ENCODE measurements around the gene SDK2.

The SDK2 gene

DNA sequence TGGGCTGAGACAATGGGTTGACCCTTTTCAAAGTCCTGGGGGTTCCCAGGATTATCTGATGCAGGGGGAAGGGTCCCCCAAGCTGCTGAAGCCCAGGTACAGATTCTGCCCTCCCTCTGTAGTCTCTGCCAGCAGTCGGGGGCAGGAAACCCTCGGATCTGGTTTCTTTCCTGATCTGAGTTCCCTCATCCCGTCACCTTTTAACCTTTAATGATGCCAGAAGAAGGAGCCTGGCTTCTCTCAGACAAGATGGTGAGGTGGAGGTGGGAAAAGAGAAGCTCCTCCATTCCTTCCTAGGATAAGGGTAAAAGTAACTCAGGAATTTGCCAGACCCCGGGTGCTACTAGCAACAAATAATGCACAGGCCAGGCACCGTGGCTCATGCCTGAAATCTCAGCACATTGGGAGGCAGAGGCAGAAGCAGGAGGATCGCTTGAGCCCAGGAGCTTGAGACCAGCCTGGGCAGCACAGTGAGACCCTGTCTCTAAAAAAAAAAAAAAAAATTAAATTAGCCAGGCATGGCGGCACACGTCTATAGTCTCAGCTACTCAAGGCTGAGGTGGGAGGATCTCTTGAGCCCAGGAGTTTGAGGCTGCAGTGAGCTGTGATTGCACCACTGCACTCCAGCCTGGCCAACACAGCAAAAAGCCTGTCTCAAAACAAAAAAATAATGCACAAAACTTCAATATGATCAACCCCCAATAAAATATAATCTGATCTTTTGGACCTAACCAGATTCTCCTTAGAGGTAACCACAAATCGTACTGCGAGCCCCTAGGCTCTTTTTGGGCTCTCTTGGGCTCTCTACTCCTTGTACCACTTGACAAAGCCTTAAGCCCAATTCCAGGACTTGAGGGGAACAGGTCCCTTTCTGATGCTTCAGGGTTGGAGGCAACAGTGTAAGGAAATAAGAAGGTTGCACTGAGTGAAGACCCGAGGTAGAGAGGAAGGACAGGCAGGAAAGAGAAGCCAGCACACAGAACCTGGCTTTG, 338.1 kb downstream of the SDK2 start:
- Histone ChIP-seq H3K9me3 (ENCODE audit: control insufficient read depth in 1 of 2, low read length in 2 of 2) (no peaks in the 10 kb centered on the region), H3K4me3 (ENCODE audit: low read depth in 1 of 2, low read length in 2 of 2) (peak overlapping the region; percentile 43), H3K27me3 (ENCODE audit: low read depth, low read length) (no peaks in the 10 kb centered on the region), H3K4me1 (ENCODE audit: control insufficient read depth in 1 of 2, insufficient read depth in 2 of 2, low read length in 2 of 2) (peaks cover 29 to 60% of the 10 kb centered on the region in 2 donors), H3K36me3 (ENCODE audit: control insufficient read depth in 1 of 2, insufficient read depth in 2 of 2, low read length in 2 of 2) (no peaks in the 10 kb centered on the region), H3K27ac (ENCODE audit: low read length) (peak overlapping the region; percentile 99)

DNA sequence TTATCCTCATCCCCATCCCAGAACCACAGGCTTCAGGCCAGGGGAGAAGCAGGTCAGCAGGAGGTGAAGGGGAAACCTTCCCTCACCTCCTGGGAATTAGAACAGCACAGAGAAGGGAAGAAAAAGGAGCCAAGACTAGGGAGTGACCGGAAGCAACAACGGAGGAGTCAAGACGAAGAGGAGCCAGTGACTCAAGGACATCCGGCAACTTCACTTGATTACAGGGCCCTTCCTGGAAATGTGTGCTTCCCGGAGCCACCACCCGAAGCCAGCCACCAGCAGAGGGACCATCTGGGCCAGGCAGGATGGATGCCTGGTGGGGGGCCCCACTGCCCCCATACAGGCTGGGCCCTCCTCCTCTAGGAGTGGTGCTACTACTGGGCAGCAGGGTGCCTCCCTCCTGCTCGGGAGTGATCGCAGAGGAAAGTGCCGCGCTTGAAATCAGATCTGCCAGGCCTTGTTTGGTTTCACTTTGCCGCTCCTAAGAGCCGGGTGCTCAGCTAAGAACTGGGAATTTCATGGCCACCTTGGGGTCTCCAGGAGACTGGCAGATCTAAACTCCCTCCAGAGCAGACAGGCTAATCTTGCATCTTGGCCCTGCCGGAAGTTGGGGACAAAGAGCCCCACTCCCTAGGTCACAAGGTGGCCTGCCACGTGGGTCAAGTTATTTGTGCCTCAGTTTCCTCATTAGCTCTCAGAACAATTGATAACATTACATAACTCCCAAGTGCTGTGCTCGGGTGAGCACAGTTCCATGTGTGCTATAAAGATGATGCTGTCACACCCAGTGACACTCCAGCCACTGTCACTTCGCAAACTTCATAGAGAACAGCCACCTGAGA, 339.1 kb downstream of the SDK2 start:
- Histone ChIP-seq H3K4me1 (ENCODE audit: control insufficient read depth in 1 of 2, insufficient read depth in 2 of 2, low read length in 2 of 2) (peaks cover 31 to 65% of the 10 kb centered on the region in 2 donors), H3K9me3 (ENCODE audit: control insufficient read depth in 1 of 2, low read length in 2 of 2) (no peaks in the 10 kb centered on the region), H3K27me3 (ENCODE audit: low read depth, low read length) (no peaks in the 10 kb centered on the region), H3K36me3 (ENCODE audit: control insufficient read depth in 1 of 2, insufficient read depth in 2 of 2, low read length in 2 of 2) (no peaks in the 10 kb centered on the region), H3K27ac (ENCODE audit: low read length) (peak overlapping the region; percentile 99), H3K4me3 (ENCODE audit: low read depth in 1 of 2, low read length in 2 of 2) (peak overlapping the region; percentile 43)

DNA sequence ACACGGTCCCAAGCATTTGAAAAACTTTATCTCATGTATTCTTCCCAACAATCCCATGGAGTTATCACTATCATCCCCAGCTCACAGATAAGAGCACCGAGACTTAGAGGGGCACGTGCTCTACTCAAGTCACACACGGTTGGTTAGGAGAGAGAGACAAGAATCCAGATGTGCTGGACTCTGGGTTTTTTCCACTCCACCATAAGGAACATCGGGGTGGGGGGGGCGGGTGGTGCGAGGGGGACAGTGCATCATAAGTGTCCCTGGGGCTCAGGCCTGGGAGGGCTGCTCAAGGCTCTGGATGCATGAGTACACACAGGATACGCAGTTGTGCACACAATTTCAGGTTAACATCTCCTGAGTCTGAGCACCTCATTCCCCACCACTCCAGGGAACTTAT, 339.8 kb downstream of the SDK2 start:
- H3K4me1 ChIP-seq (ENCODE audit: control insufficient read depth in 1 of 2, insufficient read depth in 2 of 2, low read length in 2 of 2), result peaks cover 38 to 66% of the 10 kb centered on the region in 2 donors
- H3K27ac ChIP-seq (ENCODE audit: low read length), result peak overlapping the region; percentile 99
- H3K27me3 ChIP-seq (ENCODE audit: low read depth, low read length), result no peaks in the 10 kb centered on the region
- no peaks in the 10 kb centered on the region for H3K36me3 ChIP-seq (ENCODE audit: control insufficient read depth in 1 of 2, insufficient read depth in 2 of 2, low read length in 2 of 2)
- peak overlapping the region; percentile 43 for H3K4me3 ChIP-seq (ENCODE audit: low read depth in 1 of 2, low read length in 2 of 2)
- H3K9me3 ChIP-seq (ENCODE audit: control insufficient read depth in 1 of 2, low read length in 2 of 2), result no peaks in the 10 kb centered on the region

DNA sequence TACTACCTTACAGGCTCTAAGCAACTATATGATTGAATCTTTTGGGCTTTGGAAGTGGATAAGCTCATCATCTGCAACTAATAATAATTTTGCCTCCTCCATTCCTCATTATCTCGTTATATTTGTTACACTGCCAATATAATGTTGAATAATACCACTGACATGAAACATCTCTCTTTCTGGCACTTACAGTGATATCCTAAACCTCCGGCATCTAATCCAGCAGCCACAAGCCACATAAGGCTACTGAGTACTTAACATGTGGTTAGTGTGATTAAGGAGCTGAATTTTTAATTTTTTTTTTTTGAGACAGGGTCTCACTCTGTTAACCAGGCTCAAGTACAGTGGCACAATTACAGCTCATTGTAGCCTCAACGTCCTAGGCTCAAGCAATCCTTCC, 342.1 kb downstream of the SDK2 start:
- no peaks in the 10 kb centered on the region for H3K36me3 ChIP-seq (ENCODE audit: control insufficient read depth in 1 of 2, insufficient read depth in 2 of 2, low read length in 2 of 2)
- no peak overlapping the region for H3K27ac ChIP-seq (ENCODE audit: low read length)
- no peaks in the 10 kb centered on the region for H3K27me3 ChIP-seq (ENCODE audit: low read depth, low read length)

DNA sequence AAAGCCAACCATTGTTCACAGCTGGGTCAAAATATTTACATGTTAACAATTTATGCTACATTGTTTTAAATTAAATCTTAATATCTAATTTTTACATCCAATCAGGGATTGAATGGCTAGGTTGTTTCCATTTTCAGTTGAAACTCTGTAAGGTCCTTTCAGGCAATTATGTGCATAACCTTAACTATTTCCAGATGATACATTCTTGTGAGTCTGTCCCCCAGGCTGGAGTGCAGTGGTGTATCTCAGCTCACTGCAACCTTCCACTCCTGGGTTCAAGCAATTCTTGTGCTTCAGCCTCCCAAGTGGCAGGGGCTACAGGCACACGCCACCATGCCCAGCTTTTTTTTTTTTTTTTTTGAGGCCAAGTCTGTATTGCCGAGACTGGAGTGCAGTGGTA, 342.9 kb downstream of the SDK2 start:
- peaks cover 36 to 55% of the 10 kb centered on the region in 2 donors for H3K4me1 ChIP-seq (ENCODE audit: control insufficient read depth in 1 of 2, insufficient read depth in 2 of 2, low read length in 2 of 2)
- H3K27ac ChIP-seq (ENCODE audit: low read length), result no peak overlapping the region
- H3K9me3 ChIP-seq (ENCODE audit: control insufficient read depth in 1 of 2, low read length in 2 of 2), result no peaks in the 10 kb centered on the region
- H3K4me3 ChIP-seq (ENCODE audit: low read depth in 1 of 2, low read length in 2 of 2), result no peak overlapping the region
- no peaks in the 10 kb centered on the region for H3K27me3 ChIP-seq (ENCODE audit: low read depth, low read length)
- no peaks in the 10 kb centered on the region for H3K36me3 ChIP-seq (ENCODE audit: control insufficient read depth in 1 of 2, insufficient read depth in 2 of 2, low read length in 2 of 2)

More for the DNA sequence above, 342.1 kb downstream of the SDK2 start:
- Histone ChIP-seq H3K4me1 (ENCODE audit: control insufficient read depth in 1 of 2, insufficient read depth in 2 of 2, low read length in 2 of 2) (peaks cover 44 to 63% of the 10 kb centered on the region in 2 donors), H3K9me3 (ENCODE audit: control insufficient read depth in 1 of 2, low read length in 2 of 2) (no peaks in the 10 kb centered on the region), H3K4me3 (ENCODE audit: low read depth in 1 of 2, low read length in 2 of 2) (no peak overlapping the region)

DNA sequence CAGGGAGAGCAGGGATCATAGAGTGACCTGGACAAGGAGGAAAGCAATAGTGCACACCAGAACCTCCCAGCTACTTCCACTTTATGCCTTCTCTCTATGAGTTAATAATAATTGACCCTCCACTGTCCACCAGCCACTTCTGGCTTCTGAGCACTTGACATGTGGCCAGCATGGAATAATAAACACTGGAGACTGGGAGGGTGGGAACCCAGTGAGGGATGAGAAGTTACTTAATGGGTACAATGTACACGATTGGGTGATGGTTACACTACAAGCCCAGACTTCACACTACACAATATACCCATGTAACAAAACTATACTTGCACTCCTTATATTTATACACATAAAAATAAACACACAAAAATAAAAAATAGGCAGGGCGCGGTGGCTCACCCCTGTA, 343.9 kb downstream of the SDK2 start:
- no peaks in the 10 kb centered on the region for H3K9me3 ChIP-seq (ENCODE audit: control insufficient read depth in 1 of 2, low read length in 2 of 2)
- no peak overlapping the region for H3K27ac ChIP-seq (ENCODE audit: low read length)
- peaks cover 28 to 47% of the 10 kb centered on the region in 2 donors for H3K4me1 ChIP-seq (ENCODE audit: control insufficient read depth in 1 of 2, insufficient read depth in 2 of 2, low read length in 2 of 2)
- no peaks in the 10 kb centered on the region for H3K27me3 ChIP-seq (ENCODE audit: low read depth, low read length)
- no peaks in the 10 kb centered on the region for H3K36me3 ChIP-seq (ENCODE audit: control insufficient read depth in 1 of 2, insufficient read depth in 2 of 2, low read length in 2 of 2)
- H3K4me3 ChIP-seq (ENCODE audit: low read depth in 1 of 2, low read length in 2 of 2), result no peak overlapping the region

DNA sequence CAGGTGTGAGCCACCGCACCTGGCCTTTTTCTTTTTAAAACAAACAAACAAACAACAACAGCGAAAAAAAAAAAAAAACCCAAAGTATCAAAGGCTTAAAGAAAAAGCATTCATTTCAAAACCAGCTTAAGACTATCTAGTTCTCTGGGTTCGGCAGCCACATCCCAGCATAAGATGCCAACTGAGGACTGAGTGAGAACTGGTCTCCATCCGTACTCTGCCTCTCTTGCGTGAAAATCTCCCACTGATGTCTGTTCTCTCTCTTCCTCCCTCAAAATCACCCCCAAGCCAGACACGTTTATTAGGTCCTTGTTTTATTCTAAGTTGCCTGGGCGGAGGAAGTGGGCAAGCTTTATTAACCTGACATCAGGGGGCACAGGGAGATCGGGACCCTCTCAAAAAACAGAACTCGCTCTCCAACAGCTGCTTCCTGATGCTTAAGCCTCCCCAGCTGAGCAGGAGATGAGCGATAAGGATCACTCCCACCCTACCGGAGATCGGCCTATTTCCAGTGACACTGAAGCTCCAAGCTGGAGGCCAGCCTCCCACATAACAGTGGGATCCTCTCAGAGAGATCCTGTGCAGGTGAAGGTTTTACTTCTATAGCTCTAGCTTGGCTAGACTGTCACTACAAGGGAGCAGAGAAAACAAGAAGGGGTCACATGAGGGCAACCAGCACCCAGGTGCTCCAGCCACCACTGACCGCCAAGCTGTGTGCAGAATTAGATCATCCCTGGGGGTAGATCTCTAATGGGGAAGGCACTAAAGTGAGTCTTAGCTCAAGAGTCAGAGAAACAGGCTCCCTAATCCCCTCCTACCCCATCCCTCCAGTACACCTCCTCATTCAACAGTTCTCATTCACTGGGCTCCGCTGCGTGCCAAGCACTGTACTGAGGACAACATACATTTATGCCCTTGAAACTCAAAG, 346.0 kb downstream of the SDK2 start:
- Histone ChIP-seq H3K4me3 (ENCODE audit: low read depth in 1 of 2, low read length in 2 of 2) (peak overlapping the region; percentile 12 to 27), H3K4me1 (ENCODE audit: control insufficient read depth in 1 of 2, insufficient read depth in 2 of 2, low read length in 2 of 2) (peaks cover 24 to 52% of the 10 kb centered on the region in 2 donors), H3K27ac (ENCODE audit: low read length) (peak overlapping the region; percentile 43), H3K36me3 (ENCODE audit: control insufficient read depth in 1 of 2, insufficient read depth in 2 of 2, low read length in 2 of 2) (no peaks in the 10 kb centered on the region), H3K27me3 (ENCODE audit: low read depth, low read length) (no peaks in the 10 kb centered on the region), H3K9me3 (ENCODE audit: control insufficient read depth in 1 of 2, low read length in 2 of 2) (no peaks in the 10 kb centered on the region)

DNA sequence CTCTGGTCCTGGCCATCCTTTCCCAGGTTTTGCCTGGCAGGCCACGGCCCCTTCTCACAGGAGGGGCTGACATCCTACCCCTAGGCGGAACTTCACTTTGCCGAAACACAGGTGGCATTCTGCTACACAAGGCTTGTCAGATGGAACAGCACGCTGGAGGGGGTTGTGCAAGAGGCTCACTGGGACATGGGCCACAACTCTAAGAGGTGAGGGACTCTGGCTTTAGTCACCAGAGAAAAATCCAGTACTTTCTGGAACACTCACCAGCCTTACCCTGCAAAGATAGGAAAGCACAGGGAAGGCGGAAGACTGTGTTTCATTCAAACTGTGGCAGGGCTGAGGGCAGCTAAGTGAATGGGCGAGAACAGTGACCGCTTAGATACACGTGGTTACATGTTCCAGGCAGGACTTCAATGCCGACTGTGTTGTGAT, 350.7 kb downstream of the SDK2 start:
- Histone ChIP-seq H3K9me3 (ENCODE audit: control insufficient read depth in 1 of 2, low read length in 2 of 2) (no peaks in the 10 kb centered on the region), H3K4me1 (ENCODE audit: control insufficient read depth in 1 of 2, insufficient read depth in 2 of 2, low read length in 2 of 2) (peaks cover 36 to 73% of the 10 kb centered on the region in 2 donors), H3K27ac (ENCODE audit: low read length) (peak overlapping the region; percentile 70), H3K4me3 (ENCODE audit: low read depth in 1 of 2, low read length in 2 of 2) (no peak overlapping the region), H3K36me3 (ENCODE audit: control insufficient read depth in 1 of 2, insufficient read depth in 2 of 2, low read length in 2 of 2) (no peaks in the 10 kb centered on the region), H3K27me3 (ENCODE audit: low read depth, low read length) (no peaks in the 10 kb centered on the region)

DNA sequence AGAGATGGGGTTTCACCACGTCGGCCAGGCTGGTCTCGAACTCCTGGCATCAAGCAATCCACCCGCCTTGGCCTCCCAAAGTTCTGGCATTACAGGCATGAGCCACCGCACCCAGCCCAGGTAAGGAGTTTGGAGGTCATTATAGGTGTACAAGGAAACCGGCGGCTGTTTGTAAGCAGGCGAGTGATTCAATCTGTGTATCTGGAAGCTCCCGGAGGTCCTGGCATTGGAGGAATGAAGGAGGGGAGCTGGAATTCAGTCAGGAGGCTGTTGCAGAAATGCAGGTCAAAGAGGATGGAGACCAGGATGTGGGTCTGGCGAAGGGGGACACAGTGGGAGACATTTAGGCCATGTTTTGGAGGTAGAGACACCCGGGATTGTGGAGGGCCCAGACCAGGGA, 351.2 kb downstream of the SDK2 start:
- H3K36me3 ChIP-seq (ENCODE audit: control insufficient read depth in 1 of 2, insufficient read depth in 2 of 2, low read length in 2 of 2), result no peaks in the 10 kb centered on the region
- no peaks in the 10 kb centered on the region for H3K9me3 ChIP-seq (ENCODE audit: control insufficient read depth in 1 of 2, low read length in 2 of 2)
- H3K4me1 ChIP-seq (ENCODE audit: control insufficient read depth in 1 of 2, insufficient read depth in 2 of 2, low read length in 2 of 2), result peaks cover 32 to 71% of the 10 kb centered on the region in 2 donors

DNA sequence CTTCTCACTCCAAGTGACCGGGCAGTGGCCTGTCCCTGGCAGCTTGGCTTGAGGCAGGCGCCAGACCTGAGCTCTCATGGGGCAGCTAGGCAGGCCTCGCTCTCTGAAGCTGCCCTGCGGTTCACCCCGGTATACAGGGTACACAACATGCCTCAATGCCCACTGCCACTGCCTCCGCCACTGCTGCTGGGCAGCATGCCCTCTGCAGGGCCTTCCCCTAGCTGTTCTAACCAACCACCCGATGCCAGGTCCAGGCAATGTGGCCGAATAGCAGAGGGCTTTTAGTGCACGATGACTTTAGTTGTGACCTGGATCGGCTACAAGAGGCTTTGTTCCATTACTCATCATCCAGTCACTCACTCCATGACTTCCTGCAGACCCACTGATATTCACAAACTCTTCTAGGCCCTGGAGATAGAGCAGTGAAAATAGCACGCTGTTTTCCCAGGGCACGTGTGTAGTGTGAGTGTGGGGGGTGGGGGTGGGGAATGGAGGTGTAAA, 352.2 kb downstream of the SDK2 start:
- H3K4me1 ChIP-seq (ENCODE audit: control insufficient read depth in 1 of 2, insufficient read depth in 2 of 2, low read length in 2 of 2), result peaks cover 41 to 78% of the 10 kb centered on the region in 2 donors
- H3K4me3 ChIP-seq (ENCODE audit: low read depth in 1 of 2, low read length in 2 of 2), result peak overlapping the region; percentile 4 to 37
- no peaks in the 10 kb centered on the region for H3K27me3 ChIP-seq (ENCODE audit: low read depth, low read length)
- no peaks in the 10 kb centered on the region for H3K36me3 ChIP-seq (ENCODE audit: control insufficient read depth in 1 of 2, insufficient read depth in 2 of 2, low read length in 2 of 2)
- no peaks in the 10 kb centered on the region for H3K9me3 ChIP-seq (ENCODE audit: control insufficient read depth in 1 of 2, low read length in 2 of 2)
- H3K27ac ChIP-seq (ENCODE audit: low read length), result peak overlapping the region; percentile 70

More for the DNA sequence above, 351.2 kb downstream of the SDK2 start:
- Histone ChIP-seq H3K4me3 (ENCODE audit: low read depth in 1 of 2, low read length in 2 of 2) (no peak overlapping the region), H3K27ac (ENCODE audit: low read length) (peak overlapping the region; percentile 70), H3K27me3 (ENCODE audit: low read depth, low read length) (no peaks in the 10 kb centered on the region)

All from muscle layer of duodenum (tissue), 2 donors.